SK-N-MC (cell line): ENCODE results near the gene ZNF358.

Experiments used
- EZH2 ChIP-seq: fragments of 200-600 bp; sonication (generic); IDR thresholded peaks from one replicate; pipeline ENCODE4 v1.6.1; 2017; ENCODE audit warnings: antibody characterized with exemption
- POLR2AphosphoS5 ChIP-seq: IDR thresholded peaks from 2 replicates; pipeline ENCODE4 v1.6.1; 2012; ENCODE audit warnings: mild to moderate bottlenecking, low read depth, low read length, borderline replicate concordance

DNA sequence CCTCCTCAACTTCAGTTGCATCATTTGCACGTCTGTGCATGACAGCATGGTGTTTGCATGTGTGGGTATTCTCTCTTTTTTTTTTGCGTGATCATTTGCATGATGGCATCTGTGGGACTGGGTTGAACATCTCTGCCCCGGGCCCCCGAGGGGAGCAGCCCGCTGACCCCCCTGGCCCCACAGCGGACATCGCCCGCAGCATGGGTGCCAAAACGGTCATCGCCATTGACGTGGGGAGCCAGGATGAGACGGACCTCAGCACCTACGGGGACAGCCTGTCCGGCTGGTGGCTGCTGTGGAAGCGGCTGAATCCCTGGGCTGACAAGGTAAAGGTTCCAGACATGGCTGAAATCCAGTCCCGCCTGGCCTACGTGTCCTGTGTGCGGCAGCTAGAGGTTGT lies 42.8 kb downstream of the ZNF358 start:
- TF ChIP-seq POLR2AphosphoS5 (no peak), EZH2 (no peak)
